Measurements from ENCODE around the gene CSTPP1. TPM values are rescaled to one million over a fixed set of nuclear protein-coding genes. Genes with fewer than 3 reads are reported as not detected.

Gene CSTPP1
- total and polyA plus RNA-seq, 2 of the 8 experiments (the other 6 are each of a cell fraction or from before 2014, with no cell fraction given) = 24.2 to 28.7 TPM

DNA sequence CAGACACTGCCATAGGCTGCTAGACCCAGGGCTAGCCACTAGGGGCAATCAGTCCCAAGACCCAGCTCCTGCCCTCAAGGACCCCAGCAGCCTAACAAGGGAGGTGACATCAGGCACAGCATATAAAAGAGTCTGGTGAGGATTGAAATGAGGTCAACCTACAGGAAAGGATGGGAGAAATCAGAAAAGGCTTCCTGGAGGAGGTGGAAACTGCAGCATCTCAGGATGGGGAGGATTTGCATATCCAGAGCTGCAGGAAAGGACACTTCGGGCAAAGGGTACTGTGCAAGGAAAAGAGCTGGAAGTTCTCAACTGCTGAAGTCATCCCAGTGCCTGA lies 243.1 kb downstream of the CSTPP1 start:
- H3K4ac ChIP-seq (replicated peaks; ENCODE audit: insufficient read length, low read depth, low read length) = no peak overlapping the region
- no peak overlapping the region for H2BK12ac ChIP-seq (ENCODE audit: low read depth, low read length)
- no peak overlapping the region for H3K18ac ChIP-seq (ENCODE audit: extremely low read depth, low read length)
- peaks cover 9 to 18% (median 11%) of the 10 kb centered on the region in 4 experiments; a peak in 7 of 8 replicates for H3K36me3 ChIP-seq (ENCODE audit: control insufficient read depth in 2 of 4, insufficient read depth in 4 of 4, low read length in 3 of 4)
- no peak overlapping the region for H2BK20ac ChIP-seq (ENCODE audit: low read length)
- 100% methylated on average over 1 of the region's 1 CpG; no CpG with 5 or more reads in 1 of the 2 experiments for WGBS, 2 experiments (ENCODE audit: extremely low coverage in 1 of 2, insufficient coverage in 1 of 2, insufficient read length in 1 of 2, insufficient replicate concordance in 2 of 2, low coverage in 1 of 2, low lambda C conversion rate in 2 of 2, missing lambda C conversion rate in 1 of 2)
- no peak overlapping the region for H4K5ac ChIP-seq (ENCODE audit: insufficient read length, low read depth, low read length)
- CTCF ChIA-PET (ENCODE audit: partially characterized antibody) = interaction anchor here (0.5 to 16.6 kb wide), 28 partner anchors 9 to 367 kb away, joined by 3 to 247 read pairs (median 5); partner anchors contain the start of genes ACP2, DDB2, MYBPC3 and NR1H3
- H3K27me3 ChIP-seq (replicated peaks in 1 of 4; ENCODE audit: control insufficient read depth in 3 of 4, extremely low read depth in 1 of 4, insufficient read depth in 3 of 4, low read length in 3 of 4) = no peaks in the 10 kb centered on the region
- H2BK15ac ChIP-seq (ENCODE audit: low read length) = no peak overlapping the region
- peak; percentile 48 for FAIRE-seq
- TF ChIP-seq, protein P1, sequence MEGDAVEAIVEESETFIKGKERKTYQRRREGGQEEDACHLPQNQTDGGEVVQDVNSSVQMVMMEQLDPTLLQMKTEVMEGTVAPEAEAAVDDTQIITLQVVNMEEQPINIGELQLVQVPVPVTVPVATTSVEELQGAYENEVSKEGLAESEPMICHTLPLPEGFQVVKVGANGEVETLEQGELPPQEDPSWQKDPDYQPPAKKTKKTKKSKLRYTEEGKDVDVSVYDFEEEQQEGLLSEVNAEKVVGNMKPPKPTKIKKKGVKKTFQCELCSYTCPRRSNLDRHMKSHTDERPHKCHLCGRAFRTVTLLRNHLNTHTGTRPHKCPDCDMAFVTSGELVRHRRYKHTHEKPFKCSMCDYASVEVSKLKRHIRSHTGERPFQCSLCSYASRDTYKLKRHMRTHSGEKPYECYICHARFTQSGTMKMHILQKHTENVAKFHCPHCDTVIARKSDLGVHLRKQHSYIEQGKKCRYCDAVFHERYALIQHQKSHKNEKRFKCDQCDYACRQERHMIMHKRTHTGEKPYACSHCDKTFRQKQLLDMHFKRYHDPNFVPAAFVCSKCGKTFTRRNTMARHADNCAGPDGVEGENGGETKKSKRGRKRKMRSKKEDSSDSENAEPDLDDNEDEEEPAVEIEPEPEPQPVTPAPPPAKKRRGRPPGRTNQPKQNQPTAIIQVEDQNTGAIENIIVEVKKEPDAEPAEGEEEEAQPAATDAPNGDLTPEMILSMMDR (IDR thresholded peaks at IDR 0.05; ENCODE audit: control extremely low read depth in 1 of 3, insufficient read depth in 1 of 3, low read depth in 1 of 3, low read length in 3 of 3) = peak in 2 of 3 experiments; percentile 72 to 81; a peak in 3 of 4 replicates
- TF ChIP-seq KDM5A (IDR thresholded peaks at IDR 0.05; ENCODE audit: low read length) (no peak), RAD21 (IDR thresholded peaks at IDR 0.05 in 1 of 2, conservative IDR thresholded peaks at IDR 0.05 in 1 of 2; ENCODE audit: low read depth in 2 of 2, low read length in 2 of 2) (peak; percentile 71 to 76), RBBP5 (IDR thresholded peaks at IDR 0.05; ENCODE audit: borderline replicate concordance, low read depth, low read length) (no peak)
- H3K79me1 ChIP-seq (ENCODE audit: low read depth, low read length) = peaks cover 12% of the 10 kb centered on the region
- H2AFZ ChIP-seq (ENCODE audit: low read length) = no peak overlapping the region
- H3K4me2 ChIP-seq (ENCODE audit: insufficient read depth in 1 of 2, low read depth in 2 of 2, low read length in 2 of 2) = no peak overlapping the region
- POLR2A ChIA-PET (ENCODE audit: partially characterized antibody) = interaction anchor here (0.9 to 4.5 kb wide), 4 partner anchors 9 to 80 kb away, joined by 4 to 35 read pairs (median 14); partner anchors contain the start of genes DDB2 and NR1H3
- H3K4me3 ChIP-seq (ENCODE audit: extremely low read depth in 1 of 4, insufficient read depth in 2 of 4, low read depth in 3 of 4, low read length in 4 of 4) = no peak overlapping the region
- peaks cover 0 to 10% of the 10 kb centered on the region in 2 experiments for H4K20me1 ChIP-seq (replicated peaks in 1 of 2; ENCODE audit: control insufficient read depth in 1 of 2, insufficient read depth in 2 of 2, low read length in 2 of 2)
- no peak overlapping the region for H2BK5ac ChIP-seq (ENCODE audit: low read depth, low read length)
- no peak overlapping the region for H3K9ac ChIP-seq (replicated peaks in 1 of 4; ENCODE audit: extremely low read depth in 1 of 4, low read depth in 3 of 4, low read length in 3 of 4)
- H3K56ac ChIP-seq (replicated peaks; ENCODE audit: insufficient read length, low read depth, low read length) = no peak overlapping the region
- no peak overlapping the region for H4K91ac ChIP-seq (replicated peaks; ENCODE audit: insufficient read length, low read length)
- no peak overlapping the region for H2BK120ac ChIP-seq (replicated peaks; ENCODE audit: low read depth, low read length)
- peak in 1 of 2 experiments; percentile 65 for DNase-seq (ENCODE audit: low read depth in 1 of 2, low spot score in 2 of 2)
- no peak overlapping the region for H3K14ac ChIP-seq (ENCODE audit: insufficient read length)
- no peak overlapping the region for H3K27ac ChIP-seq (ENCODE audit: low read depth, low read length)
- peaks cover 8 to 36% of the 10 kb centered on the region in 2 experiments for H3K79me2 ChIP-seq (ENCODE audit: control insufficient read depth in 1 of 2, insufficient read depth in 2 of 2, low read length in 2 of 2)
- no peak overlapping the region for H2AK5ac ChIP-seq (ENCODE audit: low read depth, low read length)
- no peaks in the 10 kb centered on the region for H3K9me3 ChIP-seq (ENCODE audit: insufficient read depth in 2 of 2, low read depth in 1 of 2, low read length in 1 of 2)
- H4K8ac ChIP-seq (ENCODE audit: extremely low read depth, insufficient read depth, low read length) = no peak overlapping the region
- H3K4me1 ChIP-seq (replicated peaks in 1 of 4; ENCODE audit: control insufficient read depth in 3 of 4, insufficient read depth in 4 of 4, low read length in 3 of 4) = peaks cover 0 to 10% (median 3%) of the 10 kb centered on the region in 4 experiments; a peak in 6 of 7 replicates
- H3K23ac ChIP-seq (ENCODE audit: insufficient read length) = no peak overlapping the region
- peaks cover 8% of the 10 kb centered on the region for H3K23me2 ChIP-seq (ENCODE audit: low read depth, low read length)
